HepG2 (cell line): ENCODE results near the gene EIF4ENIF1. TPM values are rescaled to one million over a fixed set of nuclear protein-coding genes. Genes with fewer than 3 reads are reported as not detected.
A peak's percentile ranks its signal among the peaks of the same experiment; 100 is the strongest.

Source experiments
- ARID5B ChIP-seq: IDR thresholded peaks from 2 replicates; pipeline ENCODE4 v1.4.0; 2020; ENCODE audit warnings: mild to moderate bottlenecking, missing genetic modification reagents
- ATF1 ChIP-seq: IDR thresholded peaks from 2 replicates; pipeline ENCODE4 v1.6.1; 2016; ENCODE audit warnings: mild to moderate bottlenecking, control low read depth
- ELF4 ChIP-seq: sonication (generic); formaldehyde crosslinking; IDR thresholded peaks from 2 replicates; pipeline ENCODE4 v1.5.0; 2020; ENCODE audit warnings: missing genetic modification reagents, mild to moderate bottlenecking, moderate library complexity, borderline replicate concordance
- KLF13 ChIP-seq: sonication (generic); formaldehyde crosslinking; IDR thresholded peaks from 2 replicates; pipeline ENCODE4 v1.4.0; 2020; ENCODE audit warnings: mild to moderate bottlenecking, missing genetic modification reagents
- KMT2B ChIP-seq: IDR thresholded peaks from 2 replicates; pipeline ENCODE4 v1.6.1; 2016; ENCODE audit warnings: missing genetic modification reagents, missing compliant biosample characterization
- MXD1 ChIP-seq: sonication (generic); formaldehyde crosslinking; IDR thresholded peaks from 2 replicates; pipeline ENCODE4 v1.4.0; 2020; ENCODE audit warnings: mild to moderate bottlenecking, missing genetic modification reagents
- MYPOP ChIP-seq: sonication (generic); formaldehyde crosslinking; IDR thresholded peaks from 2 replicates; pipeline ENCODE4 v1.8.1; 2023; ENCODE audit warnings: mild to moderate bottlenecking, moderate library complexity, missing genetic modification reagents
- NR0B2 ChIP-seq: sonication (generic); formaldehyde crosslinking; IDR thresholded peaks from 2 replicates; pipeline ENCODE4 v1.4.0; 2020; ENCODE audit warnings: mild to moderate bottlenecking, missing genetic modification reagents
- PAX8 ChIP-seq: sonication (generic); formaldehyde crosslinking; IDR thresholded peaks from 2 replicates; pipeline ENCODE4 v1.8.0; 2022; ENCODE audit warnings: mild to moderate bottlenecking, missing genetic modification reagents, borderline replicate concordance
- PCBP2 ChIP-seq: fragments of 200-400 bp; formaldehyde crosslinking; optimal IDR thresholded peaks from 2 replicates; pipeline ENCODE3; 2018; ENCODE audit warnings: low read length, low read depth; ENCODE audit not compliant: poor library complexity, severe bottlenecking
- POLR2A ChIP-seq, 2 experiments: IDR thresholded peaks; 2 replicates each; pipeline ENCODE4 v1.6.1; 2011; ENCODE audit warnings: low read depth in 2 of 2, low read length in 2 of 2, mild to moderate bottlenecking in 1 of 2, moderate library complexity in 1 of 2; ENCODE audit not compliant: insufficient read depth in 1 of 2
- SIX4 ChIP-seq: sonication (generic); formaldehyde crosslinking; IDR thresholded peaks from 2 replicates; pipeline ENCODE4 v1.4.0; 2020; ENCODE audit warnings: missing genetic modification reagents
- TCF12 ChIP-seq, 2 experiments: fragments of 450-650 bp in 1 of 2; sonication (generic) in 1 of 2; formaldehyde crosslinking in 1 of 2; IDR thresholded peaks; 2 replicates each; pipeline versions ENCODE4 v1.6.1 to v1.8.0; 2017 to 2022; ENCODE audit warnings: antibody characterized with exemption in 1 of 2, mild to moderate bottlenecking in 1 of 2, missing genetic modification reagents in 1 of 2, moderate library complexity in 1 of 2
- ZBTB34 ChIP-seq: sonication (generic); formaldehyde crosslinking; IDR thresholded peaks from 2 replicates; pipeline ENCODE4 v1.8.0; 2022; ENCODE audit warnings: mild to moderate bottlenecking, missing genetic modification reagents
- ZNF143 ChIP-seq: sonication (generic); formaldehyde crosslinking; IDR thresholded peaks from 2 replicates; pipeline ENCODE4 v1.4.0; 2020; ENCODE audit warnings: missing genetic modification reagents
- ZNF253 ChIP-seq: sonication (generic); formaldehyde crosslinking; IDR thresholded peaks from 2 replicates; pipeline ENCODE4 v1.8.0; 2022; ENCODE audit warnings: mild to moderate bottlenecking, missing genetic modification reagents, borderline replicate concordance
- ZNF296 ChIP-seq: sonication (generic); formaldehyde crosslinking; conservative IDR thresholded peaks from 2 replicates; pipeline ENCODE4 v1.5.0; 2020; ENCODE audit warnings: mild to moderate bottlenecking, missing genetic modification reagents
- ZNF30 ChIP-seq: sonication (generic); formaldehyde crosslinking; IDR thresholded peaks from 2 replicates; pipeline ENCODE4 v1.5.0; 2020; ENCODE audit warnings: mild to moderate bottlenecking, missing genetic modification reagents
- ZNF335 ChIP-seq: sonication (generic); formaldehyde crosslinking; IDR thresholded peaks from 2 replicates; pipeline ENCODE4 v1.4.0; 2020; ENCODE audit warnings: missing genetic modification reagents
- ZNF530 ChIP-seq: sonication (generic); formaldehyde crosslinking; IDR thresholded peaks from 2 replicates; pipeline ENCODE4 v1.5.0; 2020; ENCODE audit warnings: low read depth, mild to moderate bottlenecking, missing genetic modification reagents
- ZNF746 ChIP-seq: sonication (generic); formaldehyde crosslinking; IDR thresholded peaks from 2 replicates; pipeline ENCODE4 v1.8.0; 2022; ENCODE audit warnings: mild to moderate bottlenecking, missing genetic modification reagents
- ZNF777 ChIP-seq: sonication (generic); formaldehyde crosslinking; IDR thresholded peaks from 2 replicates; pipeline ENCODE4 v1.4.0; 2020; ENCODE audit warnings: missing genetic modification reagents
- polyA plus RNA-seq, 8 experiments: library from polyadenylated mRNA; depleted of rRNA in 3 of 8; stranded (reverse) in 7 of 8; unstranded in 1 of 8; fragments of >200 nt; fragmentation: Illumina TruSeq in 4 of 8; extraction: Trizol in 4 of 8; gene quantifications; 2 replicates each; pipeline versions ENCODE4 v1.2.1 to v1.2.3, GENCODE V29; 2011 to 2016; ENCODE audit warnings: low read depth in 4 of 8, missing spikeins in 1 of 8, mixed read lengths in 1 of 8; ENCODE audit not compliant: insufficient read depth in 1 of 8
- total RNA-seq, 5 experiments: library from RNA; depleted of rRNA; stranded (reverse); fragments of >200 nt; fragmentation: Illumina TruSeq; extraction: Trizol; gene quantifications; 2 replicates each; pipeline ENCODE4 v1.2.3, GENCODE V29; 2016; ENCODE audit warnings: low read depth in 1 of 5

Gene EIF4ENIF1
- total and polyA plus RNA-seq, 2 of the 13 experiments (the other 11 are each of a cell fraction or from before 2014, with no cell fraction given) = 11.9 to 12.3 TPM

- TF ChIP-seq ZBTB34 (CRISPR knock-in tag) (no peak), PCBP2 (no peak), MXD1 (CRISPR knock-in tag) (no peak; the same call in 1 of the 2 replicates), ZNF253 (CRISPR knock-in tag) (no peak), ZNF777 (no peak; the same call in 1 of the 2 replicates), ZNF530 (CRISPR knock-in tag) (no peak), ZNF335 (CRISPR knock-in tag) (peak; percentile 98), ATF1 (CRISPR knock-in tag) (no peak), ZNF143 (no peak), KLF13 (CRISPR knock-in tag) (peak; percentile 47; the same call in 1 of the 2 replicates), ZNF296 (CRISPR knock-in tag) (no peak; the same call in 1 of the 2 replicates), PAX8 (CRISPR knock-in tag) (peak; percentile 89; the same call in 1 of the 2 replicates), KMT2B (CRISPR knock-in tag) (peak; percentile 41), POLR2A (IDR thresholded peaks at IDR 0.05; ENCODE audit: insufficient read depth in 1 of 2, low read depth in 2 of 2, low read length in 2 of 2) (peak in 1 of 2 experiments; percentile 70; a peak in 3 of 4 replicates), TCF12 (IDR thresholded peaks at IDR 0.05) (no peak), TCF12 (CRISPR knock-in tag; IDR thresholded peaks at IDR 0.05) (peak; percentile 60; the same call in 1 of the 2 replicates), ZNF30 (CRISPR knock-in tag) (no peak), NR0B2 (CRISPR knock-in tag) (peak; percentile 91), ARID5B (no peak; the same call in 1 of the 2 replicates), SIX4 (CRISPR knock-in tag) (no peak), MYPOP (CRISPR knock-in tag) (peak; percentile 55), ELF4 (peak; percentile 62; the same call in 1 of the 2 replicates), ZNF746 (CRISPR knock-in tag) (peak; percentile 47; the same call in 1 of the 2 replicates)
Observed at GRCh38 chr22:31489632-31490495, at the start of gene EIF4ENIF1 (continued).
